Neutrophil (primary cell): ENCODE results near the gene C11orf24.

Experiments
- H3K27ac ChIP-seq: fragments of 200-600 bp; sonication (generic); 2 replicates; pipeline ENCODE4 v1.5.1; 2016; ENCODE audit warnings: mild to moderate bottlenecking, moderate library complexity
- H3K27me3 ChIP-seq: fragments of 200-600 bp; sonication (generic); 2 replicates; pipeline ENCODE4 v1.6.0; 2016; ENCODE audit warnings: mild to moderate bottlenecking
- H3K36me3 ChIP-seq: fragments of 200-600 bp; sonication (generic); 2 replicates; pipeline ENCODE4 v1.5.1; 2017
- H3K4me1 ChIP-seq, 2 experiments: fragments of 200-600 bp in 1 of 2; sonication (generic) in 1 of 2; 1 replicate in 1 of 2; 2 replicates in 1 of 2; pipeline versions ENCODE4 v1.5.1 to v1.6.1; 2013 to 2016; ENCODE audit warnings: low read depth in 1 of 2, low read length in 1 of 2, mild to moderate bottlenecking in 1 of 2, moderate library complexity in 1 of 2; ENCODE audit not compliant: control insufficient read depth in 1 of 2, insufficient read depth in 1 of 2
- H3K4me3 ChIP-seq, 2 experiments: fragments of 200-600 bp in 1 of 2; sonication (generic) in 1 of 2; 1 replicate in 1 of 2; 2 replicates in 1 of 2; pipeline ENCODE4 v1.5.1; 2013 to 2016; ENCODE audit warnings: low read depth in 1 of 2, low read length in 1 of 2, mild to moderate bottlenecking in 1 of 2, moderate library complexity in 1 of 2
- H3K9me3 ChIP-seq: fragments of 200-600 bp; sonication (generic); 2 replicates; pipeline ENCODE4 v1.5.1; 2016
- CTCF ChIP-seq: fragments of 200-600 bp; sonication (generic); IDR thresholded peaks from 2 replicates; pipeline ENCODE4 v1.5.1; 2016; ENCODE audit warnings: antibody characterized with exemption

C11orf24 gene

GRCh38 chr11:68224606-68225005, 47.2 kb downstream of the C11orf24 start:
- H3K36me3 ChIP-seq, result no peaks in the 10 kb centered on the region
- no peak for TF ChIP-seq CTCF
- H3K4me1 ChIP-seq, result no peaks in the 10 kb centered on the region
- H3K27me3 ChIP-seq, result peaks cover 7% of the 10 kb centered on the region
- H3K27ac ChIP-seq, result no peak overlapping the region
- no peak overlapping the region for H3K4me3 ChIP-seq
- peaks cover 7% of the 10 kb centered on the region for H3K9me3 ChIP-seq

- no peak overlapping the region for H3K27ac ChIP-seq
- H3K4me1 ChIP-seq, result no peaks in the 10 kb centered on the region
- no peak overlapping the region for H3K4me3 ChIP-seq
- no peaks in the 10 kb centered on the region for H3K36me3 ChIP-seq
- no peaks in the 10 kb centered on the region for H3K9me3 ChIP-seq
- H3K27me3 ChIP-seq, result peaks cover 15% of the 10 kb centered on the region
- TF ChIP-seq CTCF, result no peak
Observed at GRCh38 chr11:68223275-68223674, 48.5 kb downstream of the C11orf24 start.

- Histone ChIP-seq H3K27me3 (peaks cover 29% of the 10 kb centered on the region), H3K27ac (no peak overlapping the region), H3K36me3 (no peaks in the 10 kb centered on the region), H3K9me3 (no peaks in the 10 kb centered on the region), H3K4me1 (no peaks in the 10 kb centered on the region), H3K4me3 (no peak overlapping the region)
- TF ChIP-seq CTCF, result no peak
Observed at GRCh38 chr11:68221406-68221805, 50.4 kb downstream of the C11orf24 start.

GRCh38 chr11:68216171-68216938, 55.4 kb downstream of the C11orf24 start:
- Histone ChIP-seq H3K36me3 (no peaks in the 10 kb centered on the region), H3K9me3 (no peaks in the 10 kb centered on the region), H3K4me1 (peaks cover 22 to 24% of the 10 kb centered on the region in 2 experiments), H3K4me3 (no peak overlapping the region), H3K27ac (no peak overlapping the region), H3K27me3 (peaks cover 49% of the 10 kb centered on the region)
- TF ChIP-seq CTCF, result no peak

- Histone ChIP-seq H3K36me3 (no peaks in the 10 kb centered on the region), H3K4me3 (no peak overlapping the region), H3K27ac (no peak overlapping the region), H3K27me3 (peaks cover 49% of the 10 kb centered on the region), H3K4me1 (peaks cover 29 to 31% of the 10 kb centered on the region in 2 experiments), H3K9me3 (no peaks in the 10 kb centered on the region)
- TF ChIP-seq CTCF, result no peak
Observed at GRCh38 chr11:68215524-68216170, 56.1 kb downstream of the C11orf24 start.
